ENCODE measurements around the gene CYP2A6.
"Not testable (repeated sequence)": the region's sequence is repeated elsewhere in the genome, so short reads cannot be mapped to it uniquely, and the experiment has no call there.

CYP2A6 gene, protein sequence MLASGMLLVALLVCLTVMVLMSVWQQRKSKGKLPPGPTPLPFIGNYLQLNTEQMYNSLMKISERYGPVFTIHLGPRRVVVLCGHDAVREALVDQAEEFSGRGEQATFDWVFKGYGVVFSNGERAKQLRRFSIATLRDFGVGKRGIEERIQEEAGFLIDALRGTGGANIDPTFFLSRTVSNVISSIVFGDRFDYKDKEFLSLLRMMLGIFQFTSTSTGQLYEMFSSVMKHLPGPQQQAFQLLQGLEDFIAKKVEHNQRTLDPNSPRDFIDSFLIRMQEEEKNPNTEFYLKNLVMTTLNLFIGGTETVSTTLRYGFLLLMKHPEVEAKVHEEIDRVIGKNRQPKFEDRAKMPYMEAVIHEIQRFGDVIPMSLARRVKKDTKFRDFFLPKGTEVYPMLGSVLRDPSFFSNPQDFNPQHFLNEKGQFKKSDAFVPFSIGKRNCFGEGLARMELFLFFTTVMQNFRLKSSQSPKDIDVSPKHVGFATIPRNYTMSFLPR

DNA sequence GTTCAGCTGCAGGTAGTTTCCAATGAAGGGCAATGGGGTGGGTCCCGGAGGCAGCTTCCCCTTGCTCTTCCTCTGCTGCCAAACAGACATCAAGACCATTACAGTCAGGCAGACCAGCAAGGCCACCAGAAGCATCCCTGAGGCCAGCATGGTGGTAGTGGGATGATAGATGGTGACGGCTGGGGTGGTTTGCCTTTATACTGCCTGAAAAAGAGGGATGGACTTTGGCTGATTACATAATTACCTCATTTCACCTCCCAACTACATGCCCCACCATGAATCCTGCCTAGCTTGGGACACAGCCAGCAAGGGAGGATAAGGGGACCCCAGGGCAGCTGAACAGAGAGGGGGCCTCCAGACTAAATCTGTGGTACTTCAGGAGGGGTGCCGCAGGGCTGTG is at the start of gene CYP2A6:
Gene CYP2A6, minus strand, starts transcription at position 171 of the 400 bp plus-strand sequence. Its CDS starts 21 bp downstream, at position 150.
- not testable (repeated sequence) for DNase-seq

DNA sequence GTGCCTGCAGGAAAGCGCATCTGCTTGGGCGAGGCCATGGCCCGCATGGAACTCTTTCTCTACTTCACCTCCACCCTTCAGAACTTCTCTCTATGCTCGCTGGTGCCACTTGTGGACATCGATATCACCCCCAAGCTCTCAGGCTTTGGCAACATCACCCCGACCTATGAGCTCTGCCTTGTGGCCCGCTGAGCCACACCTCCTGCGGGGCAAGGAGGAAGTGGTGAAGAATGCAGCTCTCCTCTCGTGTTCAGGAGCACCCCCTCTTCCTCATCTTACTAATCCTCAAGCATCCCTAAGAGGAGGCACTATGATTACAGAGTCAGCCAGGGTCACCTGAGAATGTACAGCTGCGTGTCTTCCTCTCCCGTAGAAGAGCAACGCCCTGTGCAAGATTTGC is 49.7 kb upstream of the CYP2A6 start:
- DNase-seq: not testable (repeated sequence)

DNA sequence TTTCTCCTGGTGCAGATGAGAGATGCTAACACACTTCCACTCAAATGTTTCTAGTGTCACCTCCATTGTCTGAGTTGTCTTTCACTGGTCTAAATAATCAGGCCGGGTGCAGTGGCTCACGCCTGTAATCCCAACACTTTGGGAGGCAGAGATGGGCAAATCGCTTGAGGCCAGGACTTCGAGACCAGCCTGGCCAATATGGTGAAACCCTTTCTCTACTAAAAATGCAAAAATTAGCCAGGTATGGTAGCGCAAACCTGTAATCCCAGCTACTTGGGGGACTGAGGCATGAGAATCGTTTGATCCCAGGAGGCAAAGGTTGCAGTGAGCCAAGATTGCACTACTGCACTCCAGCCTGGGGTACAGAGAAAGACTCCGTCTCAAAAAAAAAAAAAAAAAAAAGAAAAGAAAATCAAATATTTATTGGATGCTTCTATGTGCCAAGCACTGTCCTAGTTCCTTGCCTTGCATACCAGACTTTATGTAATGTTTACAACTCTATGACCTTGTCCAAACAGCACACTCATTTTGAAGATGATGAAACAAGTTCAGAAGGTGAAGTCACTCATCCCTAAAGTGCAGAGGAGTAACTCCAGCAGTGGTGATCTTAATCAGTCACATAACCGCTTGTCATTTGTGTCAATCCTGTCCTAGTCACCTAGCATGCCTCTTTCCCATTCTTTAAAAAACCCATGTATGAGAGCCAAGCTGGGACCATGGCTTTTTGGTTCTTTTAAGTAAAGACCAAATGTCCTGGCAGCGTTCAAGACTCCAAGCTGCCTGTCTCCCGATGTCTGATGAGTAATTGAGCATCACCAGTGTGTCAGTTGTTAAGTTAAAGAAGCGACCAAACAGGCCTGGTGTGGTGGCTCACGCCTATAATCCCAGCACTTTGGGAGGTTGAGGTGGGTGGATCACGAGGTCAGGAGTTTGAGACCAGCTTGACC is 46.9 kb upstream of the CYP2A6 start:
- not testable (repeated sequence) for DNase-seq

DNA sequence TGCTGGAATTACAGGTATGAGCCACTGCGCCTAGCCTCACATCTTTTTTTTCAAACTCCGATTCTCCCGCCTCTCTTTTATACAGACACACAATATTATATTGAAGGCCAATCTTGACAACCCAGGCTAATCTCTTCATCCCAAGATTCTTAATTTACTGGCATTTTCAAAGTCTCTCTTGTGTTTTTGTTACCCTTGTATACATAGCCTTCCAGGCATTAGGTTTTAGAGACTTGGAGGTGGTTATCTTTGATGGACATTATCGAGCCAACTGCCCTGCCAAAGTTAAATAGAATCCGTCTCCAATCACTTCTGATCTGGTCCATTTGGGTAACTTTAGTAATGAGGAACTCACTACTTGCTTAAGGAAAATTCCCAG is 46.2 kb upstream of the CYP2A6 start:
- no peak for DNase-seq

DNA sequence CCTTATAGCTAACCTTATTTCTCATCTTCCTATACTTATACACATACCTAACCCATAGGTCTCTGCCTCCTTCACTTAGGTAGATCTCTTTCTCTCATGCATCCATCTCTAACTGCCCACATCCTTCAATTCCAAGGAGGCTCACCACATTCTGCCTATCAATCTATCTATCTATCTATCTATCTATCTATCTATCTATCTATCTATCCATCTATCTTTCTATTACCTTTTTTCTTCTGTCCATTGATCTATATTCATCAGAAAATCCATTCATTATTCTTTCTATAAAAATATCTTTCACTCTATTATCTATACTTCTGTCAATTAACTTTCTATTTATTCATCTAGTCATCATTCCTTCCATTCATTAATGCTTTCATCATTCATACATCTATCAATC is 42.9 kb upstream of the CYP2A6 start:
- no peak for DNase-seq

DNA sequence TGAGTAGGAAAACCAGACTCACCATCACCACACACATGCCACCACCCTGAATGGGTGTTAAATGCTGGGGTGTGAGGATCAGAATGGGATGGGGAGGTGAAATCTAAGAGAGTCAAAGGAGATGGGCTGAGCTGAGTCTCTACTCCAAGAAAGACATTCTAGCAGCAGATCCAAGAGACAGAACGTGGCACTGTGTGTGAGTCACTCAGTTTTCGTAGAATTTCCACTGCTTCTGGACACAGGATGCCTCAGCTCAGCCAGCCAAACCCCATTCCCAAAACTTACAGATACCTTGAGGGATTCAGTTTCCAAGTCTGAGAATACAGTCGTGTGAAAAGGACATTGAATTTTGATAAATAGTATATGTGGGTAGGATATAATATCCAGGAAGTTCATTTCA is 39.1 kb upstream of the CYP2A6 start:
- DNase-seq: no peak

DNA sequence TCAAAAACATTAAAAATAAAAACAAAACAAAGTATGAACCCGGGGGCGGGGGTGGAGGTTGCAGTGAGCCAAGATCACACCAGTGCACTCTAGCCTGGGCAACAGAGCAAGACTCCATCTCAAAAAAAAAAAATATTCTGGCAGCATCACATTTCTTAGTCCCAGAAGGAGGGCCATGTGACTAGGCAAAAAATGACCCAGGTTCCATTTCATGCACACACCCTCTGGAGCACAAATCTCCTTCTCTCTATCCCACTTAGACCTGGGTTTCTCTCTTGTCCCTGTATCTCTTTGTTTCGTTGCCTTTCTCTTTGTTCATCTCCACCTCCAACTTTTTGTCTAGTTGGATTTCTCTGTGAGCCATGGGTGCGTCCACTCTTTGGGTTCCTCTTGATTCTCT is 37.9 kb upstream of the CYP2A6 start:
- no peak for DNase-seq

DNA sequence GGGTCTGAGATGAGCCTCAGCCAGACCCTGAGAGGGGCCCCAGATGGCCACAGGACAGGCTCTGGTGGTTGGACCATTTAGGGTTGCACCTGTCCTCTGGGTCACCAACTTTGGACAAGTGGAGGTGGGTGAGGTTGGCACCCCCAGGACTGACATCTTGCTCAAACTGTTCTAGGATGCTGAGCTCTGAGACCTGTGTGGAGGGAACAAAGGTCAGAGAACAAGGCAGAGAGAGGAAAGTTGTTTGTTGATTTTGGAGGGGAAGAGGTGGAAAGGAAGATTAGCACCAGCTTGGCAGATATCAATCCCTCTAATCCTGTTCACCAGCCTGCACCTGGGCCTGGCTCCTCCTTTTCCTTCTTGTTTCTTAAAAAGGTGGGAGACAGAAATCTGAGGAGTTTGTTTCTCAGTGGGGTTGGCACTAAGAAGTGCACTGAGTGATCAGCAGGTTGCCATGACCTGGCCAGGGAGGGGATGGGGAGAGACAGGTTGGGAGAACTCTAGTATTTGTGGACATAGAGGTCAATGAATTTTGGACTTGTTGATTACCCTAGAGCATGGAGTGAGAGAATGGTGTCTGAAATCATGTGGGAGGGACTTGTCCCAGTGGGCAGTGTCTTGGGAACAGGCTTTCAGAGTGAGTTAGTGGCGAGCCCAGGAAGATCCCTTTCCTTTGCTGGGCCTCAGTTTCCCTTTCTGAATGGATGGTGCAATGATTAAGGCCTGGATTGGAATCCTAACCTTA is 34.1 kb upstream of the CYP2A6 start:
- DNase-seq: not testable (repeated sequence)

DNA sequence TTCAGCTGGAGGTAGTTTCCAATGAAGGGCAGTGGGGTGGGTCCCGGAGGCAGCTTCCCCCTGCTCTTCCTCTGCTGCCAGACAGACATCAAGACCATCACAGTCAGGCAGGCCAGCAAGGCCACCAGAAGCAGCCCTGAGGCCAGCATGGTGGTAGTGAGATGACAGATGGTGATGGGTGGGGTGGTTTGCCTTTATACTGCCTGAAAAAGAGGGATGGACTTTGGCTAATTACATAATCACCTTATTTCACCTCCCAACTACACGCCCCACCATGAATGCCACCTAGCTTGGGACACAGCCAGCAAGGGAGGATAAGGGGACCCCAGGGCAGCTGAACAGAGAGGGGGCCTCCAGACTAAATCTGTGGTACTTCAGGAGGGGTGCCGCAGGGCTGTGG is 31.8 kb upstream of the CYP2A6 start, which contains the start of gene CYP2A7:
Gene CYP2A7, minus strand, starts transcription at position 170 of the 400 bp plus-strand sequence. Its CDS starts 21 bp downstream, at position 149.
- not testable (repeated sequence) for DNase-seq

DNA sequence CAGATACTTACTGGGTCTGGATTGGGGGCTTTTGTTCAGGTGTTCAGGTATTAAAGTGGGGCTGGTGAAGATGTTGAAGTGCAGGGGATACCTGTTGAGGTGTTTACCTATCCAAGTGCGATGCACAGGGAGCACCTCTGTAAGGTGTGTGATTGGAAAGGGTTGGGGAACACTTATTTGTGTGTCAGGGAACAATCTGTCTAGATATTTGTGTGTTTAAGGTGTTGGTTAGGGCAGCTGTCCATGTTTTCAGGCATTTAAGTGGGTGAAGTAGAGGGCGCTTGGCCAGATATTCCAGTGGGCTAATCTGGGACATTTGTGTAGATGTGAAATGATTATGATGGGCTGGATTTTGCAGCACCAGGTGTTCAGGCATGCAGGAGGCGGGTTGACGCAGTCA is 29.1 kb upstream of the CYP2A6 start:
- not testable (repeated sequence) for DNase-seq

DNA sequence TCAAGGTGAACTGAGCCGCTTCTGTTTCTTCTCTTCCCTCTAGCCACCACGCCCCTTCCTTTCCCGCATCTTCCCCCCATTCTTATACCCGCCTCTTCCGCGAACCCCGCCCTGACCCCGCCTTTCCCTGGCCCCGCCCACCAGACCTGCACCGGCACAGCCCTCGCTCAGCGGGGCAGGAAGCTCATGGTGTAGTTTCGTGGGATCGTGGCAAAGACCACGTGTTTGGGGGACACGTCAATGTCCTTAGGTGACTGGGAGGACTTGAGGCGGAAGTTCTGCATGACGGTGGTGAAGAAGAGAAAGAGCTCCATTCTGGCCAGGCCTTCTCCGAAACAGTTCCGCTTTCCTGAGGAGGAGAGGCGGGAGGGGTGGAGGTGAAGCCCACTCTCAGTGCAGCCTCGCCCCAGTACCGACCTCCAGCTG is 25.3 kb upstream of the CYP2A6 start:
- not testable (repeated sequence) for DNase-seq

DNA sequence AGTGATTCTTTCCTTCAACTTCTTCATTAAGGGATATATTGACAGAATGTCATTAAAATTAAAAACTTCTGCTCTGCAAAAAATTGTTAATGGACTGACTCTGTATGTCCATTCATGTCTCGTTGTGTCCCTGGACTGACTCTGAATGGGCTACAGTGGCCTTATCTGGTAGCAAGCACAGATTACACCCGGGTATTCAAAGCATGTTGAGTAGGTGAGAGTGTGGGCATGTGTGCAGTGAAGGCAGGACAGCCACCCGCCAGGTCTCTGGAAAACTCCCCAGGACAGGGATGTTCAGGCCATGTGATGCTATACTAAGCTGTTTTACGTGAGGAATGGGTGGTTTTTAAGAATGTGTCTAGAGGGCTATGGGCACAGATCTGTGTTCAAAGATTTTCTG is 24.6 kb upstream of the CYP2A6 start:
- not testable (repeated sequence) for DNase-seq

DNA sequence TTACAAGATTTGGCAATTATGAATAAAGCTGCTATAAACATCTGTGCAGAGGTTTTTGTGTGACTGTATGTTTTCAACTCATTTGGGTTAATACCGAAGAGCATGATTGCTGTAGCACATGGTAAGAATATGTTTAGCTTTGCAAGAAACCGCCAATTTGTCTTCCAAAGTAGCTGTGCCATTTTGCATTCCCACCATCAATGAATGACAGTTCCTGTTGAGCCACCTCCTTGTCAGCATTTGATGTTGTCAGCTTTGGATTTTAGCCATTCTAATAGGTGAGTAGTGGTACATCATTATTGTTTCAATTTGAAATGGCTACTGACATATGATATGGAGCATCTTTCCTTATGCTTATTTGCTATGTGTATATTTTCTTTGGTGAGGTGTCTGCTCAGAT is 23.6 kb upstream of the CYP2A6 start:
- DNase-seq: not testable (repeated sequence)

DNA sequence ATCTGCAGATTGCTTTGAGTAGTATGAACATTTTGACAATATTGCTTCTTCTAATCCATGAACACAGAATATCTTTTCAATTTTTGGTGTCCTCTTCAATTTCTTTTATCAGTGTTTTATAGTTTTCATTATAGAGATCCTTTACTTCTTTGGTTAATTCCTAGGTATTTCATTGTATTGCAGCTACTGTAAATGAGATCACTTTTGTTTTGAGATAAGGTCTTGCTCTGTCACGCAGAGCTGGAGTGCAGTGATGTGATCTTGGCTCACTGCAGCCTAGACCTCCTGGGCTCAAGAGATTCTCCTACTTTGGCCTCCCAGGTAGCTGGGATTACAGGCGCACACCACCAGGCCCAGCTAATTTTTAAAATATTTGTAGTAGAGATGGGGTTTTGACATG is 22.0 kb upstream of the CYP2A6 start:
- DNase-seq: no peak

DNA sequence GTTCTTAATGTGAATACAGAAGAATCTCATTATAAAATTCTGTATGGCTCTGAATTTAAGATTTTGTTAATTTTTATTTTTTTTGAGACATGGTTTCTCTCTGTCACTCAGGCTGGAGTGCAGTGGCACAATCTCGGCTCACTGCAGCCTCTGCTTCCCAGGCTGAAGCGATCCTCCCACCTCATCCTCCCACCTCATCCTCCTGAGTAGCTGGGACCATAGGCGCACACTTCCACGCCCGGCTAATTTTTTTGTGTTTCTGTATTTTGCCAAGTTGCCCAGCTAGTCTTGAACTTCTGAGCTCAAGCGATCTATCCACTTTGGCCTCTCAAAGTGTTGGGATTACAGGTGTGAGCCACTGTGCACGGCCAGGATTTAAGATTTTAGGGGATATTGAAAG is 17.5 kb upstream of the CYP2A6 start:
- DNase-seq: no peak

DNA sequence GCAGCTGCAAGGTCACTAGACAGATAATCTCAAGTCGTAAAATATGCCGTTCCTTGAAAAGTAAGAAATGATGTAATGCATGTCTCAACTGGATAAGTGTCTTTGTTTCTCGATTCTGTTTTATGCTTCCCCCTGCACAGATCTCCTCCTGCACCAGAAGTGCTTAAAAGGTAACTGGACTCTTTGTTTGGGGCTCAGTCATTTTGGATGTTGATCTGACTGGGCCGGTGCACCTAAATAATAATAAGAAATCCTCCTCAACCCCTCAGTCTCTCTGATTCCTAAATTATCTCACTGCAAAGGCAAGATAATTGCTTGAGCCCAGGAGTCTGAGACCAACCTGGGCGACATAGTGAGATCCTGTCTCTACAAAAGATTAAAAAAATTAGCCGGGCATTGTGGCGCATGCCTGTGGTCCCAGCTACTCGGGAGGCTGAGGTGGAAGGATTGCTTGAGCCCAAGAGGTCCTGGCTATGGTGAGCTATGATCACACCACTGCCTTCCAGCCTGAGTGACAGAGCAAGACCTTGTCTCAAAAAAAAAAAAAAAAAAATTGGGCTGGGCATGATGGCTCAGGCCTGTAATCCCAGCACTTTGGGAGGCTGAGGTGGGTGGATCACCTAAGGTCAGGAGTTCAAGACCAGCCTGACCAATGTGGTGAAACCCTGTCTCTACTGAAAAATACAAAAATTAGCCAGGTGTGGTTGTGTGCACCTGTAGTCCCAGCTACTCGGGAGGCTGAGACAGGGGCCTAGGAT is 14.7 kb upstream of the CYP2A6 start:
- DNase-seq: not testable (repeated sequence)

DNA sequence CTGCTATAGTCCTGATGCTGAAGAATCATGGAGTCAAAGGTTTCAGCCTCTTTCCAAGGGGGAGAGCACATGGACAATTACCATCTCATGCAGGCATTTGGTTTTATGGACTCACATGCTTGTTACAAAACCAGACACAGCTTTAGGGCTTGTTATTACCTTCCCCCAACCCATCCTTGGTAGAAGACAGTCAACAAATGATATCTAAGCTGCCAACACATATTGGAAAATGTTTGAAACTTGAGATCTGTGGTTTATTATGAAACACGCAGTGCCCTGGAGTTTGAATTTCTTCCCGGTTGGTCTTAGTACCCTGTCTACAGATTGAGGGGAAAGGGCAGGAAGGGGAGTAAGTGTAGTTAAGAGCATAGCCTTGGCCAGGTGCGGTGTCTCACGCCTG is 12.5 kb upstream of the CYP2A6 start:
- no peak for DNase-seq

DNA sequence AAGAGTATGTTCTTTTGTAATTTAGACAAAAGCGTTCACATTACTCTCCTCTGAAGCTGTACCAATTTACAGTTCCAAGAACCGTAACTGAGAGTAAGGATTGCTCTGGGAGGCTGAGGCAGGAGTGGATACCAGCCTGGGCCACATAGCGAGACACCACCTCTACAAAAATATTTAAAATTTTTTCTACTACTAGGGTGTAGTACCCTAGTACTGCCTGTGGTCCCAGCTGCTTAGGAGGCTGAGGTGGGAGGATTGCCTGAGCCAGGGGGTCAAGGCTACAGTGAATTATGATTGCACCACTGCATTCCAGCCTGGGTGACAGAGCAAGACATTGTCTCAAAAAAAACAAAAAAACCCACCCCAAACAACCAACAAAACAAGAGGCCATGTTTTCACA is 12.1 kb upstream of the CYP2A6 start:
- no peak for DNase-seq

DNA sequence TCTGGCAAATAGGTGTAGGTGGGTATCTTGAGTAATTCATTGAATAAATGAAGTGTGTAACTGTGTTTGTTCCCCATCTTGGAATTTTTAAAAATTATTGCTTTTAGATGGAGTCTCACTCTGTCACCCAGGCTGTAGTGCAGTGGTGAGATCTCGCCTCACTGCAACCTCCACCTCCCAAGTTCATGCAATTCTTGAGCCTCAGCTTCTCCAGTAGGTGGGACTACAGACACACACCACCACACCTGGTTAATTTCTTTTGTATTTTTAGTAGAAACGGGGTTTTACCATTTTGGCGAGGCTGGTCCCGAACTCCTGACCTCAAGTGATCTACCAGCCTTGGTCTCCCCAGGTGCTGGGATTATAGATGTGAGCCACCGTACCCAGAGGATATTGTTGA is 7.9 kb upstream of the CYP2A6 start:
- DNase-seq: no peak

DNA sequence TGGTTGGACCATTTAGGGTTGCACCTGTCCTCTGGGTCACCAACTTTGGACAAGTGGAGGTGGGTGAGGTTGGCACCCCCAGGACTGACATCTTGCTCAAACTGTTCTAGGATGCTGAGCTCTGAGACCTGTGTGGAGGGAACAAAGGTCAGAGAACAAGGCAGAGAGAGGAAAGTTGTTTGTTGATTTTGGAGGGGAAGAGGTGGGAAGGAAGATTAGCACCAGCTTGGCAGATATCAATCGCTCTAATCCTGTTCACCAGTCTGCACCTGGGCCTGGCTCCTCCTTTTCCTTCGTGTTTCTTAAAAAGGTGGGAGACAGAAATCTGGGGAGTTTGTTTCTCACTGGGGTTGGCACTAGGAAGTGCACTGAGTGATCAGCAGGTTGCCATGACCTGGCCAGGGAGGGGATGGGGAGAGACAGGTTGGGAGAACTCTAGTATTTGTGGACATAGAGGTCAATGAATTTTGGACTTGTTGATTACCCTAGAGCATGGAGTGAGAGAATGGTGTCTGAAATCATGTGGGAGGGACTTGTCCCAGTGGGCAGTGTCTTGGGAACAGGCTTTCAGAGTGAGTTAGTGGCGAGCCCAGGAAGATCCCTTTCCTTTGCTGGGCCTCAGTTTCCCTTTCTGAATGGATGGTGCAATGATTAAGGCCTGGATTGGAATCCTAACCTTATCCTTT is 2.4 kb upstream of the CYP2A6 start:
- DNase-seq: not testable (repeated sequence)

DNA sequence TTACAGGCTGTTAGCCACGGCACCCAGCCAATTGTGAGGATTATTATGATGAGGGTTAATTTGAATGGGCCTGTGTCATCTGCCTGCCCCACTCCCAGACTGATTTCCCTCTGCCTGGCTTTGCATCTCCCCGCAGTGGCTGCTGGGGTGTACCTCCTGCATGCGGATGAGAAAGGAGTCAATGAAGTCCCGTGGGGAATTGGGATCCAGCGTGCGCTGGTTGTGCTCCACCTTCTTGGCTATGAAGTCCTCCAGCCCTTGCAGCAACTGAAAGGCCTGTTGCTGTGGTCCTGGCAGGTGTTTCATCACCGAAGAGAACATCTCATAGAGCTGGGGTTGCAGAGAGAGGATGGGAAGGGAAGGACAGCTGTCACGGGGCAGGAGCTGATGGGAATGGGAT is 3.5 kb downstream of the CYP2A6 start:
- DNase-seq: not testable (repeated sequence)
